ENCODE results near the gene ZNF627. TPM values are rescaled to one million over a fixed set of nuclear protein-coding genes. Genes with fewer than 3 reads are reported as not detected.

Gene ZNF627
- 10 to 100 TPM; 10.3 to 12.3 TPM for total RNA-seq

GRCh38 chr19:11597202-11598102, at the start of gene ZNF627:
Gene ZNF627 (plus strand): TSS chr19:11597483. CDS start chr19:11597628, 145 bp downstream.

GRCh38 chr19:11558881-11559828, 38.1 kb upstream of the ZNF627 start, which contains the start of gene ELOF1:
Gene ELOF1 (minus strand): TSS chr19:11559230. CDS start chr19:11554347, 4,883 bp downstream.

GRCh38 chr19:11577451-11578257, 19.6 kb upstream of the ZNF627 start, which contains the start of gene ACP5:
Gene ACP5 (minus strand): TSS chr19:11577645. CDS start chr19:11577317, 328 bp downstream.

Other genes with a start within 250 kb of the ZNF627 start
- 1 to 10 TPM; 6.5 to 6.7 TPM for gene PLPPR2, start 242.1 kb upstream of the ZNF627 start, total RNA-seq
- 1 to 10 TPM; 1.3 to 1.4 TPM for gene SWSAP1, start 222.8 kb upstream of the ZNF627 start, total RNA-seq
- 1 to 10 TPM; 7.6 to 8.0 TPM for gene EPOR, start 213.2 kb upstream of the ZNF627 start, total RNA-seq
- 1 to 10 TPM; 1.3 to 2.4 TPM for gene RGL3, start 178.2 kb upstream of the ZNF627 start, total RNA-seq
- gene ODAD3, start 162.4 kb upstream of the ZNF627 start, total RNA-seq: not detected
- 100 to 1,000 TPM in 1 of 2 donors, 10 to 100 TPM in 1; 74.7 to 119 TPM for gene PRKCSH, start 161.8 kb upstream of the ZNF627 start, total RNA-seq
- gene ELAVL3, start 116.4 kb upstream of the ZNF627 start, total RNA-seq: not detected
- 1 to 10 TPM; 2.4 to 3.0 TPM for gene ZNF653, start 91.6 kb upstream of the ZNF627 start, total RNA-seq
- gene ECSIT, start 68.3 kb upstream of the ZNF627 start, total RNA-seq: 10 to 100 TPM; 25.1 to 40.0 TPM
- gene CNN1, start 58.6 kb upstream of the ZNF627 start, total RNA-seq: not detected
- gene ELOF1, start 38.3 kb upstream of the ZNF627 start, total RNA-seq: 10 to 100 TPM; 43.7 to 52.3 TPM
- 100 to 1,000 TPM; 133 to 141 TPM for gene ACP5, start 19.8 kb upstream of the ZNF627 start, total RNA-seq
- gene ZNF823, start 141.5 kb downstream of the ZNF627 start, total RNA-seq: 1 to 10 TPM; 8.6 to 8.7 TPM
- gene ZNF441, start 169.5 kb downstream of the ZNF627 start, total RNA-seq: 1 to 10 TPM; 6.2 to 7.0 TPM
- gene ZNF491, start 201.0 kb downstream of the ZNF627 start, total RNA-seq: 1 to 10 TPM; 2.7 to 7.6 TPM
- gene ZNF440, start 216.8 kb downstream of the ZNF627 start, total RNA-seq: 10 to 100 TPM; 14.3 to 23.1 TPM